Stimulated activated CD4-positive, alpha-beta T cell treated with anti-CD3 and anti-CD28 coated beads, Interleukin-2, amount 100 ng/mL, for 48 hours (primary cell): ENCODE measurements around the gene TTC23.

ENCODE experiments used
- DNase-seq, 2 donors: peaks; one replicate each; pipeline ENCODE4 v3.0.0-alpha.2; 2020

Gene TTC23

GRCh38 chr15:99100245-99101173, 148.9 kb downstream of the TTC23 start:
- DNase-seq, result peak; percentile 47 to 50

- no peak for DNase-seq
These were observed 149.7 kb downstream of the TTC23 start for GRCh38 chr15:99099661-99100060.

GRCh38 chr15:99098991-99099390, 150.4 kb downstream of the TTC23 start:
- DNase-seq, result no peak

GRCh38 chr15:99098426-99098825, 151.0 kb downstream of the TTC23 start:
- DNase-seq, result no peak

GRCh38 chr15:99097441-99098410, 151.7 kb downstream of the TTC23 start:
- no peak for DNase-seq

- DNase-seq, result no peak
These were observed 152.4 kb downstream of the TTC23 start for GRCh38 chr15:99096894-99097426.

- DNase-seq, result no peak
These were observed 153.0 kb downstream of the TTC23 start for GRCh38 chr15:99096173-99096893.

GRCh38 chr15:99095626-99096025, 153.8 kb downstream of the TTC23 start:
- DNase-seq, result no peak

- no peak for DNase-seq
These were observed 156.7 kb downstream of the TTC23 start for GRCh38 chr15:99092554-99093172.

GRCh38 chr15:99090938-99091337, 158.4 kb downstream of the TTC23 start:
- no peak for DNase-seq

- no peak for DNase-seq
These were observed 159.2 kb downstream of the TTC23 start for GRCh38 chr15:99090011-99090699.

GRCh38 chr15:99087405-99087943, 161.9 kb downstream of the TTC23 start:
- DNase-seq, result no peak

- DNase-seq, result no peak
These were observed 163.1 kb downstream of the TTC23 start for GRCh38 chr15:99086327-99086667.
